ENCODE measurements around the gene ATP9B.

DNA sequence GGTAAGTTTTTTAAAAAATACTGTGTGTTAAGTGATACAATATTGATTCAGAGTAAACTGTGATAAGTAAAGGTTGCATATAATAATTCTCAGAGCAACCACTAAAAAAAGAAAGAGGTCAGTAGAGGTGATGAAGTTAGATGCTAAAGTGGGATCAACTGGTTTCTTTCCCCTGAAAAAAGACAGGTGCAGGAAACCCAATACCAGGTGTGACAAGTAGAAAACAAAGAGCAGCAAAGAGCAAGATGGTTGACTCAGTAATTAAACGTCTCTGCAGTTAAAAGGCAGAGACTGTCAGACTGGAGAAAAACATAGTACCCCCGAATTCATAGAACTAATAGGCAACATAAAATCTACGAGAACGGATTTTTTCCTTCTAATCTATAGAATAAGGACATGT is 128.3 kb downstream of the ATP9B start:
- no peak for TF ChIP-seq CTCF (IDR thresholded peaks at IDR 0.05)
- no peak for TF ChIP-seq POLR2A (IDR thresholded peaks at IDR 0.05)
- no peak for TF ChIP-seq POLR2AphosphoS5 (IDR thresholded peaks at IDR 0.05)
- TF ChIP-seq EP300 (IDR thresholded peaks at IDR 0.05), result no peak

Measured in sigmoid colon (tissue), 4 donors.